Gastroesophageal sphincter (tissue), 4 donors: ENCODE data around the gene SPAAR. TPM values are rescaled to one million over a fixed set of nuclear protein-coding genes. Genes with fewer than 3 reads are reported as not detected.
"Not testable (repeated sequence)": the region's sequence is repeated elsewhere in the genome, so short reads cannot be mapped to it uniquely, and the experiment has no call there.

Experiments used
- ATAC-seq: fragments of 150-250 bp; one replicate; pipeline ENCODE4 v1.9.1; 2016; ENCODE audit warnings: mild to moderate bottlenecking, moderate library complexity
- H3K27ac ChIP-seq, 4 donors: fragments of 200-600 bp; sonication (generic) in 3 of 4; 1 replicate in 3 of 4; 2 replicates in 1 of 4; pipeline ENCODE4 v1.5.1; 2016 to 2019
- H3K27me3 ChIP-seq: fragments of 200-600 bp; sonication (generic); one replicate; pipeline ENCODE4 v1.5.1; 2019
- H3K36me3 ChIP-seq, 2 donors: fragments of 200-600 bp; sonication (generic); one replicate each; pipeline ENCODE4 v1.5.1; 2019; ENCODE audit warnings: control low read depth in 1 of 2
- H3K4me1 ChIP-seq, 3 donors: fragments of 200-600 bp; sonication (generic); 1 replicate in 2 of 3; 2 replicates in 1 of 3; pipeline ENCODE4 v1.5.1; 2016 to 2019; ENCODE audit warnings: control low read depth in 2 of 3
- H3K4me3 ChIP-seq, 2 donors: fragments of 200-600 bp; sonication (generic); one replicate each; pipeline ENCODE4 v1.5.1; 2019; ENCODE audit warnings: mild to moderate bottlenecking in 1 of 2, moderate library complexity in 1 of 2
- H3K9me3 ChIP-seq, 3 donors: fragments of 200-600 bp; sonication (generic); one replicate each; pipeline ENCODE4 v1.5.1; 2017 to 2019; ENCODE audit warnings: control low read depth in 2 of 3
- EP300 ChIP-seq: sonication (generic); formaldehyde crosslinking; IDR thresholded peaks from one replicate; pipeline ENCODE4 v1.6.1; 2017; ENCODE audit warnings: antibody characterized with exemption, mild to moderate bottlenecking
- POLR2A ChIP-seq, 2 donors: fragments of 450-650 bp; IDR thresholded peaks; one replicate each; pipeline ENCODE4 v1.6.1; 2017; ENCODE audit warnings: antibody characterized with exemption in 2 of 2, mild to moderate bottlenecking in 2 of 2, moderate library complexity in 1 of 2
- POLR2AphosphoS5 ChIP-seq: sonication (generic); formaldehyde crosslinking; IDR thresholded peaks from one replicate; pipeline ENCODE4 v1.6.1; 2017; ENCODE audit warnings: antibody characterized with exemption
- WGBS, 2 donors: methylation state at CpG; one replicate each; pipeline ENCODE4 v1.1.5; 2018; ENCODE audit warnings: low coverage in 1 of 2; 5-methylcytosine and 5-hydroxymethylcytosine counted together
- total RNA-seq, 4 donors: library from RNA; depleted of rRNA; stranded (reverse); fragments of >200 nt; gene quantifications; one replicate each; pipeline ENCODE4 v1.1.0, GENCODE V29; 2016
- TF ChIP-seq, protein P1 (sequence below), 4 experiments: fragments of 200-600 bp in 2 of 4; fragments of 450-650 bp in 2 of 4; sonication (generic) in 1 of 4; IDR thresholded peaks; one replicate each; pipeline ENCODE4 v1.5.1; 2017 to 2019; ENCODE audit warnings: antibody characterized with exemption in 4 of 4, mild to moderate bottlenecking in 2 of 4, moderate library complexity in 2 of 4

The SPAAR gene
- total RNA-seq, 4 donors from 2014 or later: 0.62 to 5.5 (median 2.6) TPM

DNA sequence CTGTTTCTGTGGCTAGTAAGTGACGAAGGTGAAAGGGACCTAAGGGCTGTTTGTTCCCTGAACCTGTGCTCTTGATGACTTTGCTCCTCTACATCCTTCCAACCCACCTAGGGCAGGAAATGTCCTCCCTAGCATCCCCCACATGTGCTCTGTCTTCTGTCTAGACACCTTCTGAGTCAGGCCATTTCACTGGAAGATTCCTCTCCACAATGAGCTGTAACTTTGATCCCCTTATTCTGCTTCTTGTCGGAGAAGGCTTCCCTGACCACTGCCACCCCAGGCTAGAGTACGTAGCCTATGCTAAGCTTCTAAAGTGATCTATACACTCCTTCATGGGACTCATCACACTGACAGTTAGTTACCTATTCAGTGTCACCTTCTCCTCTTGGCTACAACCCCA lies 21.7 kb downstream of the SPAAR start:
- ATAC-seq: no peak
- WGBS, 2 donors: 93 to 100% methylated on average over 2 to 3 of the region's 3 CpGs
- no peak for TF ChIP-seq POLR2AphosphoS5
- no peak for TF ChIP-seq EP300
- TF ChIP-seq, protein P1, sequence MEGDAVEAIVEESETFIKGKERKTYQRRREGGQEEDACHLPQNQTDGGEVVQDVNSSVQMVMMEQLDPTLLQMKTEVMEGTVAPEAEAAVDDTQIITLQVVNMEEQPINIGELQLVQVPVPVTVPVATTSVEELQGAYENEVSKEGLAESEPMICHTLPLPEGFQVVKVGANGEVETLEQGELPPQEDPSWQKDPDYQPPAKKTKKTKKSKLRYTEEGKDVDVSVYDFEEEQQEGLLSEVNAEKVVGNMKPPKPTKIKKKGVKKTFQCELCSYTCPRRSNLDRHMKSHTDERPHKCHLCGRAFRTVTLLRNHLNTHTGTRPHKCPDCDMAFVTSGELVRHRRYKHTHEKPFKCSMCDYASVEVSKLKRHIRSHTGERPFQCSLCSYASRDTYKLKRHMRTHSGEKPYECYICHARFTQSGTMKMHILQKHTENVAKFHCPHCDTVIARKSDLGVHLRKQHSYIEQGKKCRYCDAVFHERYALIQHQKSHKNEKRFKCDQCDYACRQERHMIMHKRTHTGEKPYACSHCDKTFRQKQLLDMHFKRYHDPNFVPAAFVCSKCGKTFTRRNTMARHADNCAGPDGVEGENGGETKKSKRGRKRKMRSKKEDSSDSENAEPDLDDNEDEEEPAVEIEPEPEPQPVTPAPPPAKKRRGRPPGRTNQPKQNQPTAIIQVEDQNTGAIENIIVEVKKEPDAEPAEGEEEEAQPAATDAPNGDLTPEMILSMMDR (IDR thresholded peaks at IDR 0.05): no peak
- TF ChIP-seq POLR2A (IDR thresholded peaks at IDR 0.05): no peak
- no peaks in the 10 kb centered on the region for H3K9me3 ChIP-seq
- H3K4me3 ChIP-seq: no peak overlapping the region
- no peaks in the 10 kb centered on the region for H3K27me3 ChIP-seq
- H3K36me3 ChIP-seq: no peaks in the 10 kb centered on the region
- no peak overlapping the region for H3K27ac ChIP-seq
- peaks cover 0 to 8% (median 0%) of the 10 kb centered on the region in 3 donors for H3K4me1 ChIP-seq

DNA sequence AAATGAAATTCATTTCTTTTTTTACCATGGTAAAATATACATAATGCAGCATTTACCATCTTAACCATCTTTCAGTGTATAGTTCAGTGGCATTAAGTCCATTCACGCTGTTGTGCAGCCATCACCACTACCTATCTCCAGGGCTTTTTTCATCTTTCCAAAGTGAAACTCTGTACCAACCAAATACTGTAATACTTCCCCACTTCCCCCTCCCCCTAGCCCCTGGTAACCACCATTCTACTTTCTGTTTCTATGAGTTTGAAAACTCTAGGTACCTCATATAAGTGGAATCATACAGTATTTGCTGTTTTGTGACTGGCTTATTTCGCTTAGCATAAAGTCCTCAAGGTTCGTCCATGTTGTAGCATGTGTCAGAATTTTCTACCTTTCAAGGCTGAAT lies 23.4 kb downstream of the SPAAR start:
- Histone ChIP-seq H3K9me3 (no peaks in the 10 kb centered on the region), H3K4me1 (peaks cover 0 to 16% (median 0%) of the 10 kb centered on the region in 3 donors), H3K27ac (no peak overlapping the region), H3K36me3 (no peaks in the 10 kb centered on the region), H3K27me3 (no peaks in the 10 kb centered on the region), H3K4me3 (no peak overlapping the region)
- no peak for ATAC-seq
- WGBS, 2 donors: 78 to 86% methylated on average over 3 of the region's 3 CpGs
- TF ChIP-seq EP300 (no peak), POLR2A (IDR thresholded peaks at IDR 0.05) (no peak), POLR2AphosphoS5 (no peak)
- TF ChIP-seq, protein P1 (IDR thresholded peaks at IDR 0.05): no peak

DNA sequence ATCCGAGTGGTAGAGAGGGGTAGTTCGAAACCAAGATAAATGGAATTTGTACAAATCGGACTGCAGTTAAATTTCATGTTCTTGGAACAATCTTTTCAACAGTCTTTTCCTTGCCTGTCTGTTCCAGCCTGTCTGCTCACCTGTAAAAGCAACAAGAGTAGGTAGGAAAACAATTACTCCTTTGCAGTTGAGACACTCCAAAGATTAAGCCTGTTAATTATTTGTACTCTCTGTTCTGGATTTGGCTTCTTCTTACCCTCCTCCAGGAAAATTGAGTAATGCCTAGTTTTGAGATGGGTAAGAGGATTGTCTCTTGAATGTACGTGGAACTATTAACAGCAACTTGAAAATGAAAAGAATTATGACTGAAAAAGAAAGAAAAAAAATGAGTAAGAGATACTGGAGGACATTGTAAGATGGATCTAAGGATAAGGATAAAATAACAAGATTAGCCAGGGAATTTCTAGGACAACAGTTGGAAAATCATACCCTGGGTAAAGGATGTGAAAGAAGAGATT lies 24.3 kb downstream of the SPAAR start:
- Histone ChIP-seq H3K9me3 (no peaks in the 10 kb centered on the region), H3K27me3 (no peaks in the 10 kb centered on the region), H3K4me3 (no peak overlapping the region), H3K27ac (no peak overlapping the region), H3K36me3 (no peaks in the 10 kb centered on the region), H3K4me1 (peaks cover 0 to 16% (median 0%) of the 10 kb centered on the region in 3 donors)
- 76 to 92% methylated on average over 4 of the region's 4 CpGs for WGBS, 2 donors
- no peak for TF ChIP-seq POLR2AphosphoS5
- TF ChIP-seq EP300: no peak
- ATAC-seq: no peak

DNA sequence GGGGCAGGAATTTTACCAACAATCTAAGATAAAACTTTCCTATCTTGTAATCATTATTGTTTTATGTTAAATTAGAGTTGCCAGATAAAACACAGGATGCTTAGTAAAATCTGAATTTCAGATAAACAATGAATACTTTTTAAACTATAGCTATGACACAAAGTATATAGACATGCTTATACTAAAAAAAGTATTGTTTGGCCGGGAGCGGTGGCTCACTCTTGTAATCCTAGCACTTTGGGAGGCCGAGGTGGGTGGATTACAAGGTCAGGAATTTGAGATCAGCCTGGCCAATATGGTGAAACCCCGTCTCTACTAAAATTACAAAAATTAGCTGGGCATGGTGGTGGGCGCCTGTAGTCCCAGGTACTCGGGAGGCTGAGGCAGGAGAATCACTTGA lies 24.8 kb downstream of the SPAAR start:
- ATAC-seq, H3K9me3 ChIP-seq, H3K36me3 ChIP-seq, H3K27me3 ChIP-seq, H3K4me3 ChIP-seq: not testable (repeated sequence)
- Histone ChIP-seq H3K27ac (peak overlapping the region in 1 of 4 donors; percentile 3), H3K4me1 (peaks cover 0 to 16% (median 0%) of the 10 kb centered on the region in 3 donors)
- 90 to 93% methylated on average over 5 to 6 of the region's 6 CpGs for WGBS, 2 donors

GRCh38 chr9:35935261-35935660 lies 26.0 kb downstream of the SPAAR start:
- 86 to 91% methylated on average over 4 of the region's 4 CpGs for WGBS, 2 donors
- H3K27ac ChIP-seq: no peak overlapping the region
- no peaks in the 10 kb centered on the region for H3K27me3 ChIP-seq
- ATAC-seq: no peak
- no peaks in the 10 kb centered on the region for H3K36me3 ChIP-seq
- peaks cover 0 to 16% (median 0%) of the 10 kb centered on the region in 3 donors for H3K4me1 ChIP-seq
- H3K4me3 ChIP-seq: no peak overlapping the region
- H3K9me3 ChIP-seq: no peaks in the 10 kb centered on the region
- TF ChIP-seq POLR2A (IDR thresholded peaks at IDR 0.05) (no peak), POLR2AphosphoS5 (no peak), EP300 (no peak)
- TF ChIP-seq, protein P1 (IDR thresholded peaks at IDR 0.05): no peak

- TF ChIP-seq, protein P1 (IDR thresholded peaks at IDR 0.05): no peak
- TF ChIP-seq POLR2AphosphoS5: no peak
- TF ChIP-seq EP300: no peak
- TF ChIP-seq POLR2A (IDR thresholded peaks at IDR 0.05): no peak
- Histone ChIP-seq H3K9me3 (no peaks in the 10 kb centered on the region), H3K27ac (peak overlapping the region in 3 of 4 donors; percentile 2 to 60 (median 21)), H3K4me3 (no peak overlapping the region), H3K4me1 (peaks cover 0 to 16% (median 0%) of the 10 kb centered on the region in 3 donors), H3K36me3 (no peaks in the 10 kb centered on the region), H3K27me3 (no peaks in the 10 kb centered on the region)
- WGBS, 2 donors: 24 to 41% methylated on average over 7 of the region's 7 CpGs
- no peak for ATAC-seq
These were observed 26.6 kb downstream of the SPAAR start for GRCh38 chr9:35935755-35936509.
